Heart left ventricle (tissue), 13 donors: ENCODE results near the gene LMF1.

Experiments
- POLR2A ChIP-seq, 2 donors: fragments of 450-650 bp; IDR thresholded peaks; one replicate each; pipeline ENCODE4 v1.6.1; 2017; ENCODE audit warnings: antibody characterized with exemption in 2 of 2, mild to moderate bottlenecking in 2 of 2, moderate library complexity in 2 of 2
- TF ChIP-seq, protein P1 (sequence below), 12 donors: fragments of 200-600 bp; sonication (generic) in 4 of 12; IDR thresholded peaks; one replicate each; pipeline versions ENCODE4 v1.5.0 to v1.8.0; 2018 to 2022; ENCODE audit warnings: antibody characterized with exemption in 12 of 12, mild to moderate bottlenecking in 5 of 12
- donor health status: ischemic (EF 13 %, LVEDD 7.1; RV severe dilation, severe dysfunction).
- donor health status: DM: no; HTN: yes; CAD: no.
- donor health status: DM: no; HTN: no; CAD: no.
- donor health status: ischemic (EF 25% LVEDD 6.9; RV normal size, moderate dysfunction).
- donor health status: ischemic (EF 25% LVEDD 5.7; RV mildly dilated, moderate dysfunction).
- donor health status: ischemic (EF 35%, LVEDD 5.7; RV mildly dilated, moderate dysfunction).
- donor health status: nonischemic (EF 11% LVEDD 7.7; RV severe dilation, severe dysfunction).
- donor health status: DM: yes; HTN: yes; CAD: no.
- donor health status: PGD.
- donor health status: ischemic (EF 29% LVEDD 5.4; RV normal size, mild dysfunction).
- donor health status: nonischemic (EF 23%, LVEDD 6.1; RV moderate dilation, normal function).

DNA sequence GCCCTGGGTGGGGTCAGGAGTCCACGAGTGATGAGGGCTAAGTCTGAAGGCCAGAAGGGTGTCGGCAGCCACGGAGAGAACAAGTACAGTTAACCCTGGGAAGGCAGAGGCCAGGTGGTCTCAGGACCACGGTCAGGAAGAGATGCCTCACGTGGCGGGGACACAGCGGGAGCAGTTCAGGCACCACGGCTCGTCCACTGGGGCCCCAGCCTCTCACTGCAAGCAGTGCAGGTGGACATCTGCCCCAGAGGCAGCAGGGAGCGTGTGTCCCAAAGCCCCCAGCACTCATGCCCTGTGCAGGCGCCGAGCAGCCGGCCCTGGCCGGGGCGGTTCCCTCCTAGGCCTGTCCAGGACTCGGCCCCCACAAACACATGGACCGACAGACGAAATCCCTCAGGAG lies 4.7 kb downstream of the LMF1 start:
- TF ChIP-seq, protein P1, sequence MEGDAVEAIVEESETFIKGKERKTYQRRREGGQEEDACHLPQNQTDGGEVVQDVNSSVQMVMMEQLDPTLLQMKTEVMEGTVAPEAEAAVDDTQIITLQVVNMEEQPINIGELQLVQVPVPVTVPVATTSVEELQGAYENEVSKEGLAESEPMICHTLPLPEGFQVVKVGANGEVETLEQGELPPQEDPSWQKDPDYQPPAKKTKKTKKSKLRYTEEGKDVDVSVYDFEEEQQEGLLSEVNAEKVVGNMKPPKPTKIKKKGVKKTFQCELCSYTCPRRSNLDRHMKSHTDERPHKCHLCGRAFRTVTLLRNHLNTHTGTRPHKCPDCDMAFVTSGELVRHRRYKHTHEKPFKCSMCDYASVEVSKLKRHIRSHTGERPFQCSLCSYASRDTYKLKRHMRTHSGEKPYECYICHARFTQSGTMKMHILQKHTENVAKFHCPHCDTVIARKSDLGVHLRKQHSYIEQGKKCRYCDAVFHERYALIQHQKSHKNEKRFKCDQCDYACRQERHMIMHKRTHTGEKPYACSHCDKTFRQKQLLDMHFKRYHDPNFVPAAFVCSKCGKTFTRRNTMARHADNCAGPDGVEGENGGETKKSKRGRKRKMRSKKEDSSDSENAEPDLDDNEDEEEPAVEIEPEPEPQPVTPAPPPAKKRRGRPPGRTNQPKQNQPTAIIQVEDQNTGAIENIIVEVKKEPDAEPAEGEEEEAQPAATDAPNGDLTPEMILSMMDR (IDR thresholded peaks at IDR 0.05) = no peak
- TF ChIP-seq POLR2A (IDR thresholded peaks at IDR 0.05) = no peak
